Measurements from ENCODE around the gene NAV2. TPM values are rescaled to one million over a fixed set of nuclear protein-coding genes. Genes with fewer than 3 reads are reported as not detected.
A peak's percentile ranks its signal among the peaks of the same experiment; 100 is the strongest.

NAV2 gene
- total and polyA plus RNA-seq, 5 donors, result 4.4 to 12.9 (median 8.6) TPM

DNA sequence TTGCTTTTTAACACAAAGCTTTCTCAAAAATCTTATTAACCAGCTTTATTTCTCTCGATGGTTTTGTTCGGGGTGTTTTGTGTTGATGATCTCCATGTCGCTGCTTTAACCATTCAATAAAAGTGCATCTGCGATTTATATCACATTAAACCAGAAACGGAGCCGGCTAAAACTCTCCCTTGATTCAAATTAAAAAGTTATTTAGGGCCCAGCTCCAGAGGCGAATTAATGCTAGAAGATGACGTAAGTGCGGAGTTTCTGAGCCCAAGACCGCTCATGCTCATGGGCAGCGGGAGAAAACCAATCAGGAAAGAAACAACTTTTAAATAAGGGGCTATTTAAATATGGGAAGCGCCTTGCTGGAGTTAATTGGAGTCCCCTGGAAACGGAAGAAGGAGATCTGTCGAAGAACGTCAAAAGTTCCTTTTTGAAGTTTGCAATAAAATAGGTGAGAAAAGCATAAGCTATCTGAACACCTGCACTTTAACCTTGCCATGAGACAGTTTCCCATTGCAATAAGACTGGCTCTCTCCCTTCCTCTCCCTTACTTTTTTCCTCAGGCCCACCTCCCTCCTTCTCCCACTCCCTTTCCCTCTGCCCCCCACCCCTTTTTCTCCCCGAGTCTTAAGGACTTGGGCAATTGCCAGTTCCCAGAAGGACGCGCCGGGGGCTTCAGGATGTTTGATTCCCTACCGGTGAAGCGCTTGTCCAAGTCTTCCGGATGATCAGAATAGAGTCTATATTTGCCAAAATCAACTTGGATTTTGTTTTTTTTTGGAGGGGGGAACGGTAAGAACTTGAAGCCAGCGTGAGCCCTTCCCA is 449.5 kb downstream of the NAV2 start:
- peaks cover 4% of the 10 kb centered on the region for H3K4me1 ChIP-seq (ENCODE audit: control insufficient read depth, insufficient read depth, low read length)
- DNase-seq (no peak), ATAC-seq (no peak)
- no peak overlapping the region for H3K27ac ChIP-seq (ENCODE audit: low read length)
- H3K9me3 ChIP-seq (ENCODE audit: control insufficient read depth, low read length), result no peaks in the 10 kb centered on the region
- 4% methylated on average over 24 of the region's 24 CpGs for WGBS
- H3K4me3 ChIP-seq (ENCODE audit: low read length), result no peak overlapping the region
- peaks cover 5% of the 10 kb centered on the region for H3K27me3 ChIP-seq (ENCODE audit: control insufficient read depth, insufficient read depth)
- intact Hi-C loops (cut with DNase I), result no loop called here

DNA sequence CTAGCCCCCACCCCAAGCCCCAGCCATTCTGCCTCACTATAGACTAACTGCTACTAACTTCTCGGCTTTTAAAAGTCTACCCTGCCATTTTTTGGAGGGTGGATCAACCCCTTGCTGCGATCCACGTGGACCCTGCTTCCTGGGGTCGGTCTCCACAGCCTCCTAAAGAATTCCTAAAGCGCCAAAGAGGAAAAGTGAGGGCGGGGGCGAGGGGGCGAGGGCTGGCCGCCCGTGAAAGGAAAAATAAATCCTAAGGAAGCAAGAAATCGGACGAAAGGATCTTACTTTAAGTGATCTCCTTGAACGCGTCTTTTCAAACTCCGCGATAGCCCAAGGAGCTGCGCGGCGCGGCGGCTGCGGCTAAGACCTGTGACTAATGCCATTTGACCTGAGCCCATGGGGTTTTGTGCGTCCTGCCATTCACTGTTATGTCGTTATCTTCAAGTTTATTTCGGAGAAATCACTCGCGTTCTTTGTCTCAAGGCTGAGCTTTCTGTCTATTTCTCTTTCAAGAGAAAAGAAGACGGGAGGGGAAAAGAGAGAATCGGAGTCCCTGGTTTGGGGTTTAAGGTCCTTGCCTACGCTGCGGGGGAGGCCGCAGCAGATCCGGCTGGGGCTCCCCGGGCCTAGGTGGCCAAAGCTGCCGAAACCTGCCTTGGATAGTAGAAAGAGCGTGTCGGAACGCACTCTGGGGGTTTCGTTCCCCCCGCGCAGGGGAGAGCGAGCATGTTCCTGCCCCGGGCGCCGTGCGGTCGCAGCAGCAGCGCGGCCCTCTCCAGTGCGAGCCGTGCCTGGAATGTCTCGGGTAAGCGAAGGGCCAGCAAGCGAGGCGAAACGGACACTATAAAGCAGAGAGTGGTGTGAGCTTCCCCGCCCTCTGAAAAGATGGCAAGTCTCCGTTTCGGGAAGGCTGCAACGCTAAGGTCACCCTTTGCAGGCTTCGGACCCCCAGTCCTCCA is 450.5 kb downstream of the NAV2 start:
- Histone ChIP-seq H3K9me3 (ENCODE audit: control insufficient read depth, low read length) (no peaks in the 10 kb centered on the region), H3K27me3 (ENCODE audit: control insufficient read depth, insufficient read depth) (peaks cover 9% of the 10 kb centered on the region), H3K27ac (ENCODE audit: low read length) (no peak overlapping the region), H3K4me3 (ENCODE audit: low read length) (peak overlapping the region; percentile 29), H3K4me1 (ENCODE audit: control insufficient read depth, insufficient read depth, low read length) (peaks cover 4% of the 10 kb centered on the region)
- intact Hi-C loops (cut with DNase I), result no loop called here
- 2% methylated on average over 61 of the region's 61 CpGs for WGBS
- ATAC-seq (peak; percentile 40 to 51), DNase-seq (no peak)

DNA sequence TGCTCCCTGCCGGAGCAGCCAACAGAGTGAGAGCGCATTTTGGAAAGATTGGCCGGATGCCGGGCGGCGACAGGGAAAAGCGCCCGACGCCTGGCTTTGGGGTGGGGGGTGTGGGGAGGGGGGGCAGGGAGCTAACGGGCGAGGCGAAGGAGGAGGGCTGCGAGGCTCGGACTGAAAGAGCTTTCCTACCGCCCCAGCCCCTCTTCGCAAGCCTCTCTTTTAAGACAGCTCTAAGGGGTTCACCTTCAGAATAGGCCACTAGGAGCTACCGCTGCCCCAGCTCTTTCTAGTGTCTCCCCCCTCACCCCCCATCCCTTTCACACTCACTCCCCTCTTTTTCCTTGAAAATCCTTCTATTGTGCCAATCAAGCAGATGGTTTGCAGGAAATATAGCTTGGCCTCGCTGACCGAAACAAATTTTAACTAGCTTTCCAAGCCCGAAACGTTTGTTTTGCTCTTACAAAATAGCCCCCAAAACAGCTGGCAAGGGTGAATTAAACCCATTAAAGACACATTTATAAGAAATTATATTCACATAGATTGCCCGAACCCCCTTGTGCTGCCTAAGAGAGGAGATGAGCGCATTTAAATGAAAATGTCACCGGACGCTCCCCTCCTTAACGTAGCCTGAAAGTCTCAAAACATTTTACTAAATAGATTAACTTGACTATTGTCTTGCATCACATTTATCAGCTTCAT is 451.3 kb downstream of the NAV2 start:
- Histone ChIP-seq H3K27ac (ENCODE audit: low read length) (no peak overlapping the region), H3K9me3 (ENCODE audit: control insufficient read depth, low read length) (no peaks in the 10 kb centered on the region), H3K27me3 (ENCODE audit: control insufficient read depth, insufficient read depth) (peaks cover 9% of the 10 kb centered on the region), H3K4me1 (ENCODE audit: control insufficient read depth, insufficient read depth, low read length) (peaks cover 4% of the 10 kb centered on the region), H3K4me3 (ENCODE audit: low read length) (peak overlapping the region; percentile 29)
- no peak for ATAC-seq
- DNase-seq, result no peak
- intact Hi-C loops (cut with DNase I), result no loop called here
- WGBS, result 12% methylated on average over 26 of the region's 26 CpGs

Small RNA genes lying within 50 kb of the gene (microRNA-seq; reads per million reads assigned to microRNA genes)
- gene MIR4694, result 0 reads per million in 2 donors
